Measurements from ENCODE around the gene RASGRP3.

The RASGRP3 gene

GRCh38 chr2:33526921-33527320 lies 50.5 kb downstream of the RASGRP3 start:
- DNase-seq: no peak

GRCh38 chr2:33528441-33528950 lies 52.0 kb downstream of the RASGRP3 start:
- no peak for DNase-seq

GRCh38 chr2:33529771-33530481 lies 53.5 kb downstream of the RASGRP3 start:
- DNase-seq: no peak

- DNase-seq: no peak
These were observed 54.5 kb downstream of the RASGRP3 start for GRCh38 chr2:33530690-33531548.

GRCh38 chr2:33531549-33532059 lies 55.2 kb downstream of the RASGRP3 start:
- DNase-seq: no peak

GRCh38 chr2:33532146-33532545 lies 55.7 kb downstream of the RASGRP3 start:
- no peak for DNase-seq

GRCh38 chr2:33532966-33533365 lies 56.5 kb downstream of the RASGRP3 start:
- no peak for DNase-seq

GRCh38 chr2:33535421-33535820 lies 59.0 kb downstream of the RASGRP3 start:
- DNase-seq: no peak

- no peak for DNase-seq
These were observed 64.8 kb downstream of the RASGRP3 start for GRCh38 chr2:33541243-33541642.

- no peak for DNase-seq
These were observed 73.8 kb downstream of the RASGRP3 start for GRCh38 chr2:33550206-33550605.

GRCh38 chr2:33552758-33553461 lies 76.5 kb downstream of the RASGRP3 start:
- DNase-seq: no peak

- DNase-seq: no peak
These were observed 79.2 kb downstream of the RASGRP3 start for GRCh38 chr2:33555681-33556080.

- no peak for DNase-seq
These were observed 82.9 kb downstream of the RASGRP3 start for GRCh38 chr2:33559328-33559727.

GRCh38 chr2:33560017-33560416 lies 83.6 kb downstream of the RASGRP3 start:
- DNase-seq: no peak

- DNase-seq: no peak
These were observed 85.4 kb downstream of the RASGRP3 start for GRCh38 chr2:33561872-33562271.

GRCh38 chr2:33570681-33571080 lies 94.2 kb downstream of the RASGRP3 start:
- no peak for DNase-seq

- no peak for DNase-seq
These were observed 97.2 kb downstream of the RASGRP3 start for GRCh38 chr2:33573657-33574056.

- DNase-seq: no peak
These were observed 100.6 kb downstream of the RASGRP3 start for GRCh38 chr2:33577084-33577483.

GRCh38 chr2:33577668-33578067 lies 101.2 kb downstream of the RASGRP3 start:
- DNase-seq: no peak

- DNase-seq: no peak
These were observed 102.8 kb downstream of the RASGRP3 start for GRCh38 chr2:33579227-33579626.

- DNase-seq: no peak
These were observed 105.4 kb downstream of the RASGRP3 start for GRCh38 chr2:33581872-33582271.

- DNase-seq: no peak
These were observed 106.9 kb downstream of the RASGRP3 start for GRCh38 chr2:33583194-33583938.

Measured in CD4-positive, alpha-beta T cell treated with Interferon gamma for 1 hour (primary cell).